Smooth muscle cell (in vitro differentiated cells): Measurements from ENCODE around the gene MPP7. TPM values are rescaled to one million over a fixed set of nuclear protein-coding genes. Genes with fewer than 3 reads are reported as not detected.
A peak's percentile ranks its signal among the peaks of the same experiment; 100 is the strongest.

ENCODE experiments used
- DNase-seq: peaks from one replicate; lab custom pipeline; 2025; ENCODE audit not compliant: unreplicated experiment; lab: John Stamatoyannopoulos, UW
- H2AFZ ChIP-seq: fragments of 200-600 bp; sonication (generic); 2 replicates; pipeline ENCODE4 v1.6.0; 2016; ENCODE audit warnings: antibody characterized with exemption, low read depth, mild to moderate bottlenecking
- H3F3A ChIP-seq: fragments of 200-600 bp; sonication (generic); 2 replicates; pipeline ENCODE4 v1.6.0; 2017; ENCODE audit warnings: antibody characterized with exemption, low read depth
- H3K27ac ChIP-seq: fragments of 200-600 bp; sonication (generic); 2 replicates; pipeline ENCODE4 v1.5.1; 2016; ENCODE audit warnings: low read depth, mild to moderate bottlenecking
- H3K27me3 ChIP-seq: fragments of 200-600 bp; sonication (generic); 2 replicates; pipeline ENCODE4 v1.6.1; 2016; ENCODE audit warnings: low read depth, mild to moderate bottlenecking
- H3K36me3 ChIP-seq: fragments of 200-600 bp; sonication (generic); 2 replicates; pipeline ENCODE4 v1.5.1; 2016; ENCODE audit warnings: low read depth
- H3K4me1 ChIP-seq: fragments of 200-600 bp; sonication (generic); 2 replicates; pipeline ENCODE4 v1.5.1; 2016; ENCODE audit warnings: low read depth
- H3K4me2 ChIP-seq: fragments of 200-600 bp; sonication (generic); 2 replicates; pipeline ENCODE4 v1.6.0; 2016; ENCODE audit warnings: mild to moderate bottlenecking
- H3K4me3 ChIP-seq: fragments of 200-600 bp; sonication (generic); 2 replicates; pipeline ENCODE4 v1.5.1; 2016; ENCODE audit warnings: mild to moderate bottlenecking
- H3K79me2 ChIP-seq: fragments of 200-600 bp; sonication (generic); 2 replicates; pipeline ENCODE4 v1.6.0; 2016; ENCODE audit warnings: low read depth, mild to moderate bottlenecking
- H3K9ac ChIP-seq: fragments of 200-600 bp; sonication (generic); 2 replicates; pipeline ENCODE4 v1.6.0; 2016; ENCODE audit warnings: low read depth
- H3K9me3 ChIP-seq: fragments of 200-600 bp; sonication (generic); replicated peaks from 2 replicates; pipeline ENCODE4 v1.5.1; 2016; ENCODE audit warnings: low read depth
- H4K20me1 ChIP-seq: fragments of 200-600 bp; sonication (generic); 2 replicates; pipeline ENCODE4 v1.6.0; 2016; ENCODE audit warnings: low read depth
- CTCF ChIP-seq: fragments of 200-600 bp; sonication (generic); IDR thresholded peaks from 2 replicates; pipeline ENCODE4 v1.5.1; 2017; ENCODE audit warnings: borderline replicate concordance, mild to moderate bottlenecking, antibody characterized with exemption; ENCODE audit not compliant: insufficient read depth, poor library complexity, severe bottlenecking
- WGBS: methylation state at CpG from one replicate; pipeline ENCODE4 v1.1.7; 2016; ENCODE audit warnings: low lambda C conversion rate; 5-methylcytosine and 5-hydroxymethylcytosine counted together
- microRNA-seq: library from miRNA; unstranded; fragments of <30 nt; microRNA quantifications from one replicate; pipeline ENCODE4, GENCODE V29; 2016; ENCODE audit warnings: borderline number of aligned reads
- polyA plus RNA-seq: library from polyadenylated mRNA; unstranded; fragments of >200 nt; fragmentation: Nextera tagmentation; extraction: Ambion mirVana; gene quantifications from 2 replicates; pipeline ENCODE4 v1.2.1, GENCODE V29; 2016
- small RNA-seq: library from RNA; depleted of rRNA; stranded (forward); fragments of <200 nt; gene quantifications from one replicate; pipeline ENCODE3, GENCODE V24; 2014
- total RNA-seq: library from RNA; depleted of rRNA; stranded (reverse); fragments of >200 nt; gene quantifications from 2 replicates; pipeline ENCODE4 v1.2.3, GENCODE V29; 2014

Gene MPP7
- total and polyA plus RNA-seq, 2 experiments from 2014 or later: 0.80 to 3.4 TPM

GRCh38 chr10:28256776-28257175, 46.1 kb downstream of the MPP7 start:
- 46% methylated on average over 2 of the region's 2 CpGs for WGBS
- Histone ChIP-seq H3K4me1 (no peaks in the 10 kb centered on the region), H3K9ac (peak overlapping the region; percentile 27), H3K27ac (peak overlapping the region; percentile 42), H3K4me3 (no peak overlapping the region), H3K27me3 (no peaks in the 10 kb centered on the region), H4K20me1 (no peaks in the 10 kb centered on the region), H2AFZ (no peak overlapping the region), H3K36me3 (no peaks in the 10 kb centered on the region), H3K79me2 (no peaks in the 10 kb centered on the region), H3F3A (no peaks in the 10 kb centered on the region), H3K9me3 (no peaks in the 10 kb centered on the region), H3K4me2 (no peak overlapping the region)
- DNase-seq: no peak
- no peak for TF ChIP-seq CTCF

GRCh38 chr10:28254290-28254985, 48.4 kb downstream of the MPP7 start:
- Histone ChIP-seq H3K36me3 (no peaks in the 10 kb centered on the region), H3K9me3 (no peaks in the 10 kb centered on the region), H3K9ac (no peak overlapping the region), H2AFZ (no peak overlapping the region), H3F3A (no peaks in the 10 kb centered on the region), H3K79me2 (no peaks in the 10 kb centered on the region), H3K4me2 (peak overlapping the region; percentile 9), H3K4me1 (no peaks in the 10 kb centered on the region), H3K27me3 (no peaks in the 10 kb centered on the region), H4K20me1 (no peaks in the 10 kb centered on the region), H3K4me3 (no peak overlapping the region), H3K27ac (peak overlapping the region; percentile 17)
- DNase-seq: no peak
- 26% methylated on average over 6 of the region's 6 CpGs for WGBS
- no peak for TF ChIP-seq CTCF

- no peaks in the 10 kb centered on the region for H3F3A ChIP-seq
- no peak overlapping the region for H2AFZ ChIP-seq
- no peaks in the 10 kb centered on the region for H4K20me1 ChIP-seq
- DNase-seq: no peak
- no peaks in the 10 kb centered on the region for H3K9me3 ChIP-seq
- H3K36me3 ChIP-seq: no peaks in the 10 kb centered on the region
- WGBS: 53% methylated on average over 11 of the region's 11 CpGs
- TF ChIP-seq CTCF: no peak
- no peaks in the 10 kb centered on the region for H3K27me3 ChIP-seq
- no peaks in the 10 kb centered on the region for H3K4me1 ChIP-seq
- H3K4me2 ChIP-seq: peak overlapping the region; percentile 15
- H3K4me3 ChIP-seq: no peak overlapping the region
- no peak overlapping the region for H3K27ac ChIP-seq
- no peak overlapping the region for H3K9ac ChIP-seq
- no peaks in the 10 kb centered on the region for H3K79me2 ChIP-seq
These were observed 49.6 kb downstream of the MPP7 start for GRCh38 chr10:28253169-28253785.

Small RNAs within 50 kb of the gene (microRNA-seq; reads per million reads assigned to microRNA genes)
- not detected for gene MIR8086

Small RNAs within 50 kb of the gene (small RNA-seq; reads per million reads assigned to genes)
- gene MIR8086: not detected

Other genes starting within 250 kb of the MPP7 start
- gene WAC, start 230.1 kb upstream of the MPP7 start, total RNA-seq: 97.5 and 121 TPM in 2 replicates
- gene WAC, start 230.1 kb upstream of the MPP7 start, polyA plus RNA-seq: 52.2 and 78.4 TPM in 2 replicates